Trophoblast cell (in vitro differentiated cells and primary cell): Measurements from ENCODE around the gene GYS1.

Experiments used
- DNase-seq, 2 donors: peaks; one replicate each; pipeline ENCODE4 v3.0.0-alpha.2; 2016
- H2AFZ ChIP-seq: 2 replicates; pipeline ENCODE4 v1.6.1; 2013; ENCODE audit warnings: low read length, moderate library complexity, mild to moderate bottlenecking; ENCODE audit not compliant: insufficient read depth, poor library complexity
- H2AK5ac ChIP-seq: 2 replicates; pipeline ENCODE4 v1.6.1; 2013; ENCODE audit warnings: mild to moderate bottlenecking, low read length
- H2BK120ac ChIP-seq: 2 replicates; pipeline ENCODE4 v1.6.1; 2013; ENCODE audit warnings: low read length, mild to moderate bottlenecking, moderate library complexity; ENCODE audit not compliant: insufficient read depth, poor library complexity
- H2BK12ac ChIP-seq: 2 replicates; pipeline ENCODE4 v1.6.1; 2013; ENCODE audit warnings: mild to moderate bottlenecking, low read length, moderate library complexity
- H2BK5ac ChIP-seq: 2 replicates; pipeline ENCODE4 v1.6.1; 2013; ENCODE audit warnings: low read length, low read depth, moderate library complexity, mild to moderate bottlenecking; ENCODE audit not compliant: poor library complexity
- H3K14ac ChIP-seq: 2 replicates; pipeline ENCODE4 v1.6.1; 2013; ENCODE audit warnings: mild to moderate bottlenecking, low read length
- H3K18ac ChIP-seq: 2 replicates; pipeline ENCODE4 v1.6.1; 2013; ENCODE audit warnings: mild to moderate bottlenecking, low read length
- H3K23ac ChIP-seq: 2 replicates; pipeline ENCODE4 v1.6.1; 2013; ENCODE audit warnings: low read length
- H3K27ac ChIP-seq: 2 replicates; pipeline ENCODE4 v1.5.1; 2013; ENCODE audit warnings: low read depth, mild to moderate bottlenecking, inconsistent platforms, low read length, moderate library complexity
- H3K27me3 ChIP-seq: 2 replicates; pipeline ENCODE4 v1.6.1; 2013; ENCODE audit warnings: inconsistent platforms, mild to moderate bottlenecking, low read length, moderate library complexity; ENCODE audit not compliant: insufficient read depth
- H3K36me3 ChIP-seq, 2 experiments: 1 replicate in 1 of 2; 2 replicates in 1 of 2; pipeline ENCODE4 v1.6.1; 2013; ENCODE audit warnings: low read length in 2 of 2, mild to moderate bottlenecking in 2 of 2, moderate library complexity in 1 of 2; ENCODE audit not compliant: insufficient read depth in 2 of 2, control insufficient read depth in 1 of 2
- H3K4ac ChIP-seq: 2 replicates; pipeline ENCODE4 v1.6.1; 2013; ENCODE audit warnings: low read depth, mild to moderate bottlenecking, low read length, moderate library complexity
- H3K4me1 ChIP-seq, 2 experiments: 1 replicate in 1 of 2; 2 replicates in 1 of 2; pipeline ENCODE4 v1.6.1; 2013; ENCODE audit warnings: low read length in 2 of 2, mild to moderate bottlenecking in 2 of 2, moderate library complexity in 1 of 2; ENCODE audit not compliant: insufficient read depth in 2 of 2, control insufficient read depth in 1 of 2
- H3K4me2 ChIP-seq: 2 replicates; pipeline ENCODE4 v1.6.1; 2013; ENCODE audit warnings: inconsistent platforms, mild to moderate bottlenecking, low read length, moderate library complexity
- H3K4me3 ChIP-seq: 2 replicates; pipeline ENCODE4 v1.5.1; 2013; ENCODE audit warnings: mild to moderate bottlenecking, low read depth, low read length, inconsistent platforms
- H3K79me1 ChIP-seq: one replicate; pipeline ENCODE4 v1.6.1; 2013; ENCODE audit warnings: low read length
- H3K79me2 ChIP-seq: 2 replicates; pipeline ENCODE4 v1.6.1; 2013; ENCODE audit warnings: low read length, mild to moderate bottlenecking; ENCODE audit not compliant: control insufficient read depth, insufficient read depth, poor library complexity
- H3K9ac ChIP-seq: 2 replicates; pipeline ENCODE4 v1.6.1; 2013; ENCODE audit warnings: mild to moderate bottlenecking, low read length
- H3K9me3 ChIP-seq: 2 replicates; pipeline ENCODE4 v1.6.1; 2013; ENCODE audit warnings: low read depth, mild to moderate bottlenecking, control low read depth, inconsistent platforms, low read length; ENCODE audit not compliant: insufficient read depth
- H4K12ac ChIP-seq: 2 replicates; pipeline ENCODE4 v1.6.1; 2013; ENCODE audit warnings: low read depth, mild to moderate bottlenecking, low read length, moderate library complexity
- H4K8ac ChIP-seq: 2 replicates; pipeline ENCODE4 v1.6.1; 2013; ENCODE audit warnings: low read depth, mild to moderate bottlenecking, low read length, moderate library complexity
- H4K91ac ChIP-seq: one replicate; pipeline ENCODE4 v1.6.1; 2013; ENCODE audit warnings: low read depth, mild to moderate bottlenecking, low read length, moderate library complexity
- WGBS: extraction: QIAGEN DNeasy Blood & Tissue Kit; methylation state at CpG from one replicate; pipeline ENCODE4 v1.1.7; 2013; ENCODE audit warnings: missing lambda C conversion rate; ENCODE audit not compliant: insufficient read length, insufficient coverage; ENCODE audit errors: extremely low coverage; 5-methylcytosine and 5-hydroxymethylcytosine counted together

Gene GYS1

GRCh38 chr19:48977061-48977460 is 16.0 kb downstream of the GYS1 start:
- no peak for DNase-seq
- Histone ChIP-seq H3K9me3 (no peaks in the 10 kb centered on the region), H4K12ac (no peak overlapping the region), H2BK12ac (no peak overlapping the region), H3K18ac (no peak overlapping the region), H3K9ac (no peak overlapping the region), H3K36me3 (peaks cover 53% of the 10 kb centered on the region in 2 experiments), H3K27ac (no peak overlapping the region), H2AFZ (no peak overlapping the region), H2AK5ac (no peak overlapping the region), H3K4me2 (no peak overlapping the region), H2BK5ac (no peak overlapping the region), H4K8ac (no peak overlapping the region), H4K91ac (no peak overlapping the region), H3K14ac (no peak overlapping the region), H3K79me1 (no peaks in the 10 kb centered on the region), H3K4me3 (no peak overlapping the region), H3K27me3 (no peaks in the 10 kb centered on the region), H3K4ac (no peak overlapping the region), H3K4me1 (no peaks in the 10 kb centered on the region), H2BK120ac (no peak overlapping the region), H3K23ac (no peak overlapping the region), H3K79me2 (no peaks in the 10 kb centered on the region)
- no CpG with 5 or more reads among the region's 2 CpGs for WGBS

GRCh38 chr19:48975947-48976847 is 16.9 kb downstream of the GYS1 start:
- Histone ChIP-seq H3K27ac (no peak overlapping the region), H2AK5ac (no peak overlapping the region), H3K79me1 (no peaks in the 10 kb centered on the region), H4K8ac (no peak overlapping the region), H2AFZ (no peak overlapping the region), H3K4ac (no peak overlapping the region), H3K36me3 (peaks cover 44 to 50% of the 10 kb centered on the region in 2 experiments), H3K9me3 (no peaks in the 10 kb centered on the region), H2BK120ac (no peak overlapping the region), H4K91ac (no peak overlapping the region), H3K9ac (no peak overlapping the region), H3K27me3 (no peaks in the 10 kb centered on the region), H2BK12ac (no peak overlapping the region), H3K23ac (no peak overlapping the region), H4K12ac (no peak overlapping the region), H3K79me2 (no peaks in the 10 kb centered on the region), H3K4me2 (no peak overlapping the region), H3K4me3 (no peak overlapping the region), H3K14ac (no peak overlapping the region), H2BK5ac (no peak overlapping the region), H3K4me1 (no peaks in the 10 kb centered on the region), H3K18ac (no peak overlapping the region)
- DNase-seq, result peak in 1 of 2 donors; percentile 30
- WGBS, result no CpG with 5 or more reads among the region's 13 CpGs

GRCh38 chr19:48970923-48971395 is 22.1 kb downstream of the GYS1 start:
- no CpG with 5 or more reads among the region's 19 CpGs for WGBS
- Histone ChIP-seq H3K79me2 (peaks cover 1% of the 10 kb centered on the region), H3K4me2 (no peak overlapping the region), H2BK120ac (no peak overlapping the region), H3K18ac (no peak overlapping the region), H3K36me3 (peaks cover 55% of the 10 kb centered on the region in 2 experiments), H4K12ac (no peak overlapping the region), H3K79me1 (no peaks in the 10 kb centered on the region), H4K91ac (no peak overlapping the region), H2AK5ac (no peak overlapping the region), H3K4me1 (peaks cover 0 to 3% of the 10 kb centered on the region in 2 experiments), H2AFZ (no peak overlapping the region), H3K4me3 (no peak overlapping the region), H3K4ac (no peak overlapping the region), H3K27me3 (no peaks in the 10 kb centered on the region), H2BK12ac (no peak overlapping the region), H4K8ac (no peak overlapping the region), H2BK5ac (no peak overlapping the region), H3K27ac (no peak overlapping the region), H3K9ac (no peak overlapping the region), H3K9me3 (no peaks in the 10 kb centered on the region), H3K14ac (no peak overlapping the region), H3K23ac (no peak overlapping the region)
- peak; percentile 82 to 94 for DNase-seq

- WGBS, result no CpG with 5 or more reads among the region's 23 CpGs
- Histone ChIP-seq H3K14ac (no peak overlapping the region), H3K9me3 (no peaks in the 10 kb centered on the region), H3K4ac (no peak overlapping the region), H2AK5ac (no peak overlapping the region), H4K12ac (no peak overlapping the region), H4K91ac (no peak overlapping the region), H3K36me3 (peaks cover 53 to 56% of the 10 kb centered on the region in 2 experiments), H2BK120ac (no peak overlapping the region), H3K79me2 (peaks cover 7% of the 10 kb centered on the region), H2AFZ (no peak overlapping the region), H4K8ac (no peak overlapping the region), H3K9ac (no peak overlapping the region), H3K4me3 (no peak overlapping the region), H3K18ac (no peak overlapping the region), H3K27me3 (no peaks in the 10 kb centered on the region), H2BK5ac (no peak overlapping the region), H3K27ac (no peak overlapping the region), H3K4me1 (peaks cover 0 to 3% of the 10 kb centered on the region in 2 experiments), H3K4me2 (no peak overlapping the region), H2BK12ac (no peak overlapping the region), H3K23ac (no peak overlapping the region), H3K79me1 (peaks cover 5% of the 10 kb centered on the region)
- DNase-seq, result no peak
These were observed 22.9 kb downstream of the GYS1 start for GRCh38 chr19:48970139-48970766.
